ENCODE results near the gene SLC22A7. TPM values are rescaled to one million over a fixed set of nuclear protein-coding genes. Genes with fewer than 3 reads are reported as not detected.

SLC22A7 gene
- total RNA-seq = not detected
- not detected for polyA plus RNA-seq

DNA sequence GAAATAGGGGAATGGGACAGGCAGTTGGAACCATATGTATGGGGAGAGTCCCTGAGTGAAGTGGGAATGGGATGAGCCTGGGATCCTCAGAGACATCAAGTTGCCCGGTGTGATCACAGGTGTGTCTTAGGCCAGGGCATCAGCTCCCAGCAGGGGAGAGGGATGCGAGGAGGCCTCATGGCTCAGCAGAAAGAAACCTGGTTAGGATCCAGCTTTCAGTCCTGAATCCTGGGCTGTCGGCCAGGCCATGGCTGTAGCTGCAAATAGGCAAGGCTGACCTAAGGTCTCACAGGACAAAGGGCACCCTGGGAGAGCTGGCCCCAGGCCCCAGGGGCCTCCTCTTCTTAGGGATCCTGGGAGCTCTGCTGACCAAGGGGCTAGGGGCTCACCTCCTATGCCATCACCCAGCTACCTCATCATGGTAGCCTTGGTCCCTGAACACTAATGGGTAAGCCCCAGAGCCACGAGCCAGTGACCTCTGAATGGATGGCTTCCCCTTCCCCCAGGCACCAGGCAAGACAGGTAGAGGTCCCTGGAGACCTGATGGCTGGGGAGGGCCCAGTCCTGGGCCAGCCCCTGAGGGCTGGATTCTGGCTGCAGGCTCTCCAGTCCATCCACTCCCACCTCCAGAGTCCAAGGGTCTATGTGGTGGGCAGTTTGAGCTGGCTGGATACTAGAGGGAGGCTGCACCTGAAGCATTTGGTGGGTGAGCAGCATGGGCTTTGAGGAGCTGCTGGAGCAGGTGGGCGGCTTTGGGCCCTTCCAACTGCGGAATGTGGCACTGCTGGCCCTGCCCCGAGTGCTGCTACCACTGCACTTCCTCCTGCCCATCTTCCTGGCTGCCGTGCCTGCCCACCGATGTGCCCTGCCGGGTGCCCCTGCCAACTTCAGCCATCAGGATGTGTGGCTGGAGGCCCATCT lies at the start of gene SLC22A7:
SLC22A7 (plus strand) TSS at position 617 of the 921 bp plus-strand sequence; CDS start at position 716, 99 bp downstream.
- H3K27me3 ChIP-seq = peaks cover 0 to 20% (median 5%) of the 10 kb centered on the region in 3 donors
- H3K27ac ChIP-seq = no peak within 1 kb of the TSS
- DNase-seq = no peak
- H3K9me3 ChIP-seq = no peaks in the 10 kb centered on the region
- no peaks in the 10 kb centered on the region for H3K4me1 ChIP-seq
- no peak for TF ChIP-seq POLR2AphosphoS5 (IDR thresholded peaks at IDR 0.05)
- no peak for TF ChIP-seq EP300 (IDR thresholded peaks at IDR 0.05)
- TF ChIP-seq CTCF (IDR thresholded peaks at IDR 0.05) = no peak
- TF ChIP-seq POLR2A (IDR thresholded peaks at IDR 0.05) = no peak
- H3K36me3 ChIP-seq = no peaks in the 10 kb centered on the region
- intact Hi-C loops (cut with DNase I) = no loop called here
- WGBS, 2 donors = 69 to 80% methylated on average over 10 of the region's 10 CpGs
- H3K4me3 ChIP-seq = no peak within 1 kb of the TSS

- DNase-seq = no peak
- no peaks in the 10 kb centered on the region for H3K9me3 ChIP-seq
- peaks cover 5 to 54% (median 9%) of the 10 kb centered on the region in 3 donors for H3K27me3 ChIP-seq
- intact Hi-C loops (cut with DNase I) = no loop called here
- no peak overlapping the region for H3K4me3 ChIP-seq
- H3K27ac ChIP-seq = no peak overlapping the region
- H3K36me3 ChIP-seq = no peaks in the 10 kb centered on the region
- TF ChIP-seq POLR2A (IDR thresholded peaks at IDR 0.05) (no peak), CTCF (IDR thresholded peaks at IDR 0.05) (no peak), POLR2AphosphoS5 (IDR thresholded peaks at IDR 0.05) (no peak), EP300 (IDR thresholded peaks at IDR 0.05) (no peak)
- peaks cover 0 to 15% (median 12%) of the 10 kb centered on the region in 4 donors for H3K4me1 ChIP-seq
Measured at GRCh38 chr6:43248791-43249190, 49.3 kb upstream of the SLC22A7 start.

DNA sequence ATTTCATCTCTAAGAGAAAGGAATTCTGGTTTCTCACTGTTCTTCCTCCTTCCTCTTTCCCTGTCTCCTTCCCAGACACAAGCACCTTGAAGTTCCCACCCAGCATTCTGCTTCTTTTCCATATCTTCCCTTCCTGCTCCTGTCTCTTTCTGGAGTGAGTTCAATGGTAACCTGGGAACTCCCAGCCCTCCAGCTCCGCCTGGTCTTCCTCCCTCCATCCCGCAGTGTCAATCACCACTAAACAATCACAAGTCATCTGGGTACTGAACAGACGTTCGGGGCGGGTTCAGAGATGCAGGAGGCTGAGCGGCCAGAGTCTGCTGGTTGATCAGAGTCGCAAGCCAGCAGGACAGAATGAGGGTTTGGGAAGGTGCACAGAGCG lies 47.1 kb upstream of the SLC22A7 start:
- WGBS, 2 donors = 4 to 11% methylated on average over 8 of the region's 8 CpGs
- Histone ChIP-seq H3K4me3 (no peak overlapping the region), H3K4me1 (peaks cover 0 to 15% (median 12%) of the 10 kb centered on the region in 4 donors), H3K27me3 (peaks cover 0 to 40% (median 3%) of the 10 kb centered on the region in 3 donors), H3K9me3 (no peaks in the 10 kb centered on the region), H3K36me3 (no peaks in the 10 kb centered on the region), H3K27ac (no peak overlapping the region)
- TF ChIP-seq EP300 (IDR thresholded peaks at IDR 0.05) (no peak), POLR2A (IDR thresholded peaks at IDR 0.05) (no peak), POLR2AphosphoS5 (IDR thresholded peaks at IDR 0.05) (no peak), CTCF (IDR thresholded peaks at IDR 0.05) (no peak)
- intact Hi-C loops (cut with DNase I) = no loop called here
- DNase-seq = no peak

GRCh38 chr6:43253401-43253800 lies 44.7 kb upstream of the SLC22A7 start:
- Histone ChIP-seq H3K9me3 (no peaks in the 10 kb centered on the region), H3K4me3 (no peak overlapping the region), H3K4me1 (no peaks in the 10 kb centered on the region), H3K27me3 (peaks cover 0 to 33% (median 3%) of the 10 kb centered on the region in 3 donors), H3K27ac (no peak overlapping the region), H3K36me3 (no peaks in the 10 kb centered on the region)
- intact Hi-C loops (cut with DNase I) = no loop called here
- WGBS, 2 donors = 95 to 96% methylated on average over 11 of the region's 11 CpGs
- DNase-seq = no peak
- TF ChIP-seq POLR2AphosphoS5 (IDR thresholded peaks at IDR 0.05) (no peak), CTCF (IDR thresholded peaks at IDR 0.05) (no peak), EP300 (IDR thresholded peaks at IDR 0.05) (no peak), POLR2A (IDR thresholded peaks at IDR 0.05) (no peak)

All from sigmoid colon (tissue), 7 donors.